Breast epithelium (tissue), 4 donors: ENCODE measurements around the gene PRIMA1. TPM values are rescaled to one million over a fixed set of nuclear protein-coding genes. Genes with fewer than 3 reads are reported as not detected.

Experiments used
- DNase-seq, 2 donors: peaks; one replicate each; pipeline ENCODE4 v3.0.0-alpha.2; 2019; ENCODE audit warnings: low spot score in 2 of 2
- H3K27ac ChIP-seq, 2 donors: fragments of 200-600 bp; sonication (generic) in 1 of 2; one replicate each; pipeline ENCODE4 v1.5.1; 2016 to 2019; ENCODE audit warnings: mild to moderate bottlenecking in 1 of 2
- H3K27me3 ChIP-seq, 2 donors: fragments of 200-600 bp; sonication (generic) in 1 of 2; one replicate each; pipeline versions ENCODE4 v1.5.1 to v1.6.0; 2017 to 2019; ENCODE audit warnings: control low read depth in 1 of 2, mild to moderate bottlenecking in 1 of 2
- H3K36me3 ChIP-seq: fragments of 200-600 bp; one replicate; pipeline ENCODE4 v1.5.1; 2019
- H3K4me1 ChIP-seq, 2 donors: fragments of 200-600 bp; sonication (generic); one replicate each; pipeline ENCODE4 v1.5.1; 2016 to 2019; ENCODE audit warnings: control low read depth in 1 of 2
- H3K4me3 ChIP-seq, 3 donors: fragments of 200-600 bp; sonication (generic); 1 replicate in 2 of 3; 2 replicates in 1 of 3; pipeline ENCODE4 v1.5.1; 2016 to 2019; ENCODE audit warnings: mild to moderate bottlenecking in 3 of 3, moderate library complexity in 2 of 3
- H3K9me3 ChIP-seq, 2 donors: fragments of 200-600 bp; sonication (generic) in 1 of 2; one replicate each; pipeline ENCODE4 v1.5.1; 2016 to 2019; ENCODE audit warnings: control low read depth in 1 of 2
- POLR2A ChIP-seq: fragments of 450-650 bp; IDR thresholded peaks from one replicate; pipeline ENCODE4 v1.6.1; 2016; ENCODE audit warnings: antibody characterized with exemption, mild to moderate bottlenecking, moderate library complexity
- POLR2AphosphoS5 ChIP-seq, 3 donors: sonication (generic); formaldehyde crosslinking; IDR thresholded peaks; one replicate each; pipeline ENCODE4 v1.6.1; 2017; ENCODE audit warnings: antibody characterized with exemption in 3 of 3
- intact Hi-C: fragments of 100-400 bp; cut with DNase I; formaldehyde crosslinking; loops from one replicate; pipeline ENCODE4 v1.15.1; 2023; ENCODE audit warnings: low total_unique reads
- total RNA-seq, 3 donors: library from RNA; depleted of rRNA; stranded (reverse); fragments of >200 nt; gene quantifications; one replicate each; pipeline ENCODE4 v1.1.0, GENCODE V29; 2016
- TF ChIP-seq, protein P1 (sequence below), 3 donors: fragments of 450-650 bp; IDR thresholded peaks; one replicate each; pipeline ENCODE4 v1.5.1; 2016 to 2017; ENCODE audit warnings: antibody characterized with exemption in 3 of 3, mild to moderate bottlenecking in 3 of 3, moderate library complexity in 3 of 3

PRIMA1 gene
- total RNA-seq, 3 donors from 2014 or later, result 0.98 to 2.1 (median 1.3) TPM

DNA sequence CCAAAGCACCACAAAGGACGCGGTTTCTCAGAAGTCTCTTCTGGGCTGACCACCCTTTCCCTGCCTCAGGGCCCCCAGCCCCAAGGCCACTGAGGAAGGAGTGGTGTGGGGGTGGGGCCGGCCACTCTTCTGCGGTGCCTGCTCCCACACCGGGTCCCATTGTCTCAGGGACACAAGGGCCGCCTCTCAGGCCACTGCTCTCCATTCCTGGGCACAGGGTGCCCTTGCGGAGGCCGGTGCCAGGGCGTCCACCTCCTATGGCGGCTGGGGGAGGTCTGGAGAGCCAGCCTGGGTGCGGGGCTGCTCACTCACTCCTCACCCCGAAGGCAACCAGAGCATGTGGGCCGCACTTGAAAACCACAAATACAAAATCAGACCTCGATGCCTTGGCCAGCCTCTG is 44.1 kb downstream of the PRIMA1 start:
- Histone ChIP-seq H3K27ac (no peak overlapping the region), H3K4me1 (no peaks in the 10 kb centered on the region), H3K4me3 (no peak overlapping the region), H3K9me3 (no peaks in the 10 kb centered on the region), H3K27me3 (no peaks in the 10 kb centered on the region), H3K36me3 (no peaks in the 10 kb centered on the region)
- intact Hi-C loops, result no loop called here
- DNase-seq, result no peak
- TF ChIP-seq POLR2A (no peak), POLR2AphosphoS5 (IDR thresholded peaks at IDR 0.05) (no peak)
- TF ChIP-seq, protein P1, sequence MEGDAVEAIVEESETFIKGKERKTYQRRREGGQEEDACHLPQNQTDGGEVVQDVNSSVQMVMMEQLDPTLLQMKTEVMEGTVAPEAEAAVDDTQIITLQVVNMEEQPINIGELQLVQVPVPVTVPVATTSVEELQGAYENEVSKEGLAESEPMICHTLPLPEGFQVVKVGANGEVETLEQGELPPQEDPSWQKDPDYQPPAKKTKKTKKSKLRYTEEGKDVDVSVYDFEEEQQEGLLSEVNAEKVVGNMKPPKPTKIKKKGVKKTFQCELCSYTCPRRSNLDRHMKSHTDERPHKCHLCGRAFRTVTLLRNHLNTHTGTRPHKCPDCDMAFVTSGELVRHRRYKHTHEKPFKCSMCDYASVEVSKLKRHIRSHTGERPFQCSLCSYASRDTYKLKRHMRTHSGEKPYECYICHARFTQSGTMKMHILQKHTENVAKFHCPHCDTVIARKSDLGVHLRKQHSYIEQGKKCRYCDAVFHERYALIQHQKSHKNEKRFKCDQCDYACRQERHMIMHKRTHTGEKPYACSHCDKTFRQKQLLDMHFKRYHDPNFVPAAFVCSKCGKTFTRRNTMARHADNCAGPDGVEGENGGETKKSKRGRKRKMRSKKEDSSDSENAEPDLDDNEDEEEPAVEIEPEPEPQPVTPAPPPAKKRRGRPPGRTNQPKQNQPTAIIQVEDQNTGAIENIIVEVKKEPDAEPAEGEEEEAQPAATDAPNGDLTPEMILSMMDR (IDR thresholded peaks at IDR 0.05), result no peak

DNA sequence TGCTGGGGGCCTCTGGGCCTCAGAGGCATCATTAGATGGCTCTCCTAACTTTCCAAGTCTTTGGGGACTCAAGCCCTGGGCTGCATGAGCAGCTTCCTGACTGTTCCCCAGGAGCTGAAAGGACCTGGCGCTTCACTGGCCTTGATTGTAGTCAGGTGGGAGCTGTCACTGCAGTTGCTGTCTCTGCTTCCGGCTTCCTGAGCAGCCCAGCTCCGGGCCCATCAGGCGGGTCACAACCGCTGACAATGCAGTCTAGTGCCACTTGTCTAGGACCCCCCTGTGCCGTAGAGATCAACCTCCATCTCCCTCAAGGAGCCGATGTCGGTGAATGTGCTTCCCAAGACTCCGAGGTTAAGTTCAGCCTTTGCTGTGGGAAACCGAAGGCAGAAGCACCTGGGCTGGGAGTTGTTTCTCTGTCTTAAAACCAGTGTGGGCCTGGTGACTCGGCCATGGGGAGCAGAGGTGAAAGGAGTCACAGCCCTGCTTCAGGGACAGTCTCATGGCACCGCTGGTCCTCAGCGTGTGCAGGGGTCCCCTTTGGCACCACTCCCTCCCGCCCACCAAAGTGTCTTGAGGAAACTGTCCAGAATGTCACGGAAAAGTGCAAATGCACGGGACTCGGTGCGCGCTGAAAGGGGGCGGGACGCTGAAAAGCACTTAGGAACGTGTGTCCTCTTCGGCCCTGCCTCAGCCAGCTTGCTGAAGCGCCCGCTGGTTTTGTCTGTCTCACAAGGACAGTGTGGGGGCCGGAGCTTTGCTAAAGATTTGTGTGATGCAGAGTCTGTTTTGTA is 44.8 kb downstream of the PRIMA1 start:
- DNase-seq, result no peak

DNA sequence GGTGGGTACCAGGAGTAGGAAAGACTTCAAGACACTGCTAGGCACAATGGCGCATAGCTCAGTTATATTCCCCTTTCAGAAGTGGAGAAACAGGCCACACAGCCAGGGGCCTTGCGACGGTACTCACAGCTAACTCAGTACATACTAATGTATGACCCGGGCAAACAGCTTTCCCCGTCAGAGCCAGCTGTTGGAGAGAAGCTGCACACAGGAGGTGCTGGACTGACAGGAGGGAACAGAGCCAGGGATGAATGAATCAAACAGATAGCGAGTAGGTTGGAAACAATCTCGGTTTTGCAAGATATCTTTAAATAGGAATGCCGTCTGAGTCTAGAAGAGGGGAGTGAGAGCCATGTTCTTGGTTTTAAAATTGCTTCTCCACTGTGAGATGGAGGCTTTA is 45.5 kb downstream of the PRIMA1 start:
- no peaks in the 10 kb centered on the region for H3K27me3 ChIP-seq
- TF ChIP-seq POLR2AphosphoS5 (IDR thresholded peaks at IDR 0.05) (no peak), POLR2A (no peak)
- TF ChIP-seq, protein P1 (IDR thresholded peaks at IDR 0.05), result no peak
- no peaks in the 10 kb centered on the region for H3K4me1 ChIP-seq
- H3K9me3 ChIP-seq, result no peaks in the 10 kb centered on the region
- intact Hi-C loops, result no loop called here
- no peak for DNase-seq
- no peak overlapping the region for H3K4me3 ChIP-seq
- H3K36me3 ChIP-seq, result no peaks in the 10 kb centered on the region
- no peak overlapping the region for H3K27ac ChIP-seq

More for the DNA sequence above, 44.8 kb downstream of the PRIMA1 start:
- Histone ChIP-seq H3K27me3 (no peaks in the 10 kb centered on the region), H3K4me1 (no peaks in the 10 kb centered on the region), H3K27ac (no peak overlapping the region), H3K9me3 (no peaks in the 10 kb centered on the region), H3K36me3 (no peaks in the 10 kb centered on the region), H3K4me3 (no peak overlapping the region)
- intact Hi-C loops, result no loop called here
- TF ChIP-seq POLR2AphosphoS5 (IDR thresholded peaks at IDR 0.05) (no peak), POLR2A (no peak)
- TF ChIP-seq, protein P1 (IDR thresholded peaks at IDR 0.05), result no peak

DNA sequence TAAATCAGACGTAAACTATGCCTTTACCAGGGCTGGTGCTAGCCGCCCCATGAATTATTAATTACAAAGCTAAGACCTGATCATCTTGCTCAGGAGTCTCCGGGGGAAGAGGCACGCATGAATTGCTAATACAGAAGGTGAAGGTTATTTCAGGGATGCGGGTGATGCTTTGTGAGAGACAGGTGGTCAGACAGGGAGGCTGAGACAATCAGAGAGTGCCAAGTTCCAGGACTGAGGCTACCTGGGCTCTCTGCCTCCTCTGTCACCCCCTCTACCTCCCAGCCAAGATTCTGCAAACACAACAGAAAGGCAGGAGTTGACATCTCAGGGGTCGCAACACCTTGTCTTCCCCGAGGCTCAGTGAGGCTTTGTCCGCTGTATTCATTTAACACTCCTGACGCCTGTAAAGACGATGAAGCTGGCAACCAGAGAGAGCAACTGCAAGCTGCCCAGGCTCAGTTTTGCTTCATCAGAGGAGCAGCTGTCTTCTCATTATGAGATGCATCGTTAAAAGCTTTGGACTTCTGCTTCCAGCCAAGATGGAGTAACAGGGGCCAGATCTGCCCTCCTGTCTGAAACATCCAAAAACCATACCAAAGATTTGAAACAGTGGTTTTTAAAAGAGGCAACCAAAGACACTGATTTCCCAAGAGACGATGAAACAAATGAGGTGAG is 46.6 kb downstream of the PRIMA1 start:
- Histone ChIP-seq H3K27ac (no peak overlapping the region), H3K36me3 (no peaks in the 10 kb centered on the region), H3K4me1 (no peaks in the 10 kb centered on the region), H3K9me3 (no peaks in the 10 kb centered on the region), H3K4me3 (no peak overlapping the region), H3K27me3 (no peaks in the 10 kb centered on the region)
- intact Hi-C loops, result no loop called here
- TF ChIP-seq, protein P1 (IDR thresholded peaks at IDR 0.05), result no peak
- TF ChIP-seq POLR2AphosphoS5 (IDR thresholded peaks at IDR 0.05), result no peak
- no peak for TF ChIP-seq POLR2A
- DNase-seq, result no peak

DNA sequence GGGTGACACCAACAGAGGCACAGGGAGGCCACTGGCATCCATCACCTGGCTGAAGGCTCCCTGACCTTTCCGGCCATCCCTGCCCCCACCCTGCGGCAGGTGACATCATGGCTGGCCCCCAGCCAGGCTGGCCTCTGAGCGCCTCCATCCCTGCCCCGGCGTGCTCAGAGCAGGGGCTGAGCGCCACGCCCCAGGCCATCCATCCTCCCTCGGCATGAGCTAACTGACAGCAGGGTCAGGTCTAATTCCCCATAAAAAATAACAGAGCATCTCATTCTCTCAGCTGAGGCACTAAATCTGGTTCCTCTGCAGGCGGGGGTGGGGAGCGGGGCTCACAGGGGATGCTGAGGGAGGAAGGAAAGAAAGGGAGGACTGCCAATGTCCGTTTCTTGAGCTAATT is 50.7 kb downstream of the PRIMA1 start:
- Histone ChIP-seq H3K36me3 (no peaks in the 10 kb centered on the region), H3K4me3 (no peak overlapping the region), H3K4me1 (no peaks in the 10 kb centered on the region), H3K9me3 (no peaks in the 10 kb centered on the region), H3K27me3 (no peaks in the 10 kb centered on the region), H3K27ac (no peak overlapping the region)
- no peak for DNase-seq
- TF ChIP-seq, protein P1 (IDR thresholded peaks at IDR 0.05), result no peak
- TF ChIP-seq POLR2AphosphoS5 (IDR thresholded peaks at IDR 0.05), result no peak
- TF ChIP-seq POLR2A, result no peak
- intact Hi-C loops, result no loop called here
